CD14-positive monocyte (primary cell): ENCODE measurements around the gene COMMD1. TPM values are rescaled to one million over a fixed set of nuclear protein-coding genes. Genes with fewer than 3 reads are reported as not detected.
A peak's percentile ranks its signal among the peaks of the same experiment; 100 is the strongest.

Experiments used
- DNase-seq, 3 donors: peaks; one replicate each; pipeline ENCODE4 v3.0.0-alpha.2; 2011 to 2022
- H2AFZ ChIP-seq: 2 replicates; pipeline ENCODE4 v1.6.0; 2012; ENCODE audit warnings: mild to moderate bottlenecking, low read depth, low read length, inconsistent platforms; ENCODE audit not compliant: insufficient read depth, poor library complexity, severe bottlenecking
- H3K27ac ChIP-seq, 2 donors: 1 replicate in 1 of 2; 2 replicates in 1 of 2; pipeline ENCODE4 v1.5.1; 2012 to 2013; ENCODE audit warnings: low read length in 2 of 2, control low read depth in 1 of 2, inconsistent platforms in 1 of 2, low read depth in 1 of 2, mild to moderate bottlenecking in 1 of 2
- H3K27me3 ChIP-seq, 2 donors: one replicate each; pipeline versions ENCODE4 v1.6.0 to v1.6.1; 2011 to 2013; ENCODE audit warnings: low read length in 2 of 2; ENCODE audit not compliant: control insufficient read depth in 2 of 2, insufficient read depth in 2 of 2
- H3K36me3 ChIP-seq, 2 donors: replicated peaks in 1 of 2; 1 replicate in 1 of 2; 2 replicates in 1 of 2; pipeline versions ENCODE4 v1.5.1 to v1.6.1; 2012 to 2013; ENCODE audit warnings: low read length in 2 of 2, control low read depth in 1 of 2, inconsistent platforms in 1 of 2, mild to moderate bottlenecking in 1 of 2; ENCODE audit not compliant: insufficient read depth in 2 of 2, control insufficient read depth in 1 of 2
- H3K4me1 ChIP-seq, 2 donors: 1 replicate in 1 of 2; 2 replicates in 1 of 2; pipeline versions ENCODE4 v1.5.1 to v1.6.1; 2012 to 2013; ENCODE audit warnings: low read length in 2 of 2, control low read depth in 1 of 2, inconsistent platforms in 1 of 2, mild to moderate bottlenecking in 1 of 2, moderate library complexity in 1 of 2; ENCODE audit not compliant: insufficient read depth in 2 of 2, control insufficient read depth in 1 of 2
- H3K4me2 ChIP-seq: replicated peaks from 2 replicates; pipeline ENCODE3; 2012; ENCODE audit warnings: low read length, moderate library complexity, mild to moderate bottlenecking; ENCODE audit not compliant: poor library complexity, severe bottlenecking; ENCODE audit errors: extremely low read depth
- H3K4me3 ChIP-seq, 3 experiments: fragments of 200-600 bp in 1 of 3; sonication (generic) in 1 of 3; replicated peaks in 1 of 3; 1 replicate in 2 of 3; 2 replicates in 1 of 3; pipeline ENCODE4 v1.5.1; 2011 to 2013; ENCODE audit warnings: low read length in 3 of 3, mild to moderate bottlenecking in 3 of 3, control low read depth in 2 of 3, low read depth in 2 of 3, inconsistent platforms in 1 of 3, moderate library complexity in 1 of 3
- H3K79me2 ChIP-seq: 2 replicates; pipeline ENCODE4 v1.6.0; 2012; ENCODE audit warnings: mild to moderate bottlenecking, control low read depth, inconsistent platforms, low read length, moderate library complexity; ENCODE audit not compliant: insufficient read depth
- H3K9ac ChIP-seq: 2 replicates; pipeline ENCODE4 v1.6.0; 2017; ENCODE audit warnings: low read length, mild to moderate bottlenecking; ENCODE audit not compliant: insufficient read depth, poor library complexity, severe bottlenecking
- H3K9me3 ChIP-seq, 2 donors: replicated peaks in 1 of 2; 1 replicate in 1 of 2; 2 replicates in 1 of 2; pipeline versions ENCODE4 v1.5.1 to v1.6.1; 2012 to 2013; ENCODE audit warnings: low read length in 2 of 2, control low read depth in 1 of 2; ENCODE audit not compliant: control insufficient read depth in 1 of 2, insufficient read depth in 1 of 2
- H4K20me1 ChIP-seq: 2 replicates; pipeline ENCODE4 v1.6.0; 2012; ENCODE audit warnings: mild to moderate bottlenecking, low read length, control low read depth, moderate library complexity; ENCODE audit not compliant: insufficient read depth
- H3K27ac Mint-ChIP-seq, 7 donors: one replicate each; pipeline ENCODE4 v1.8.0; 2020; ENCODE audit warnings: mild to moderate bottlenecking in 7 of 7, mixed read lengths in 7 of 7, moderate library complexity in 6 of 7, inconsistent platforms in 2 of 7
- H3K27me3 Mint-ChIP-seq, 3 donors: one replicate each; pipeline ENCODE4 v1.8.0; 2021 to 2022; ENCODE audit warnings: low read depth in 3 of 3, mild to moderate bottlenecking in 3 of 3, mixed read lengths in 3 of 3, moderate library complexity in 3 of 3, inconsistent platforms in 1 of 3
- H3K36me3 Mint-ChIP-seq, 2 donors: one replicate each; pipeline ENCODE4 v1.8.0; 2020; ENCODE audit warnings: mixed read lengths in 2 of 2, inconsistent platforms in 1 of 2, mild to moderate bottlenecking in 1 of 2
- H3K4me1 Mint-ChIP-seq: one replicate; pipeline ENCODE4 v1.8.0; 2020; ENCODE audit warnings: mild to moderate bottlenecking, mixed read lengths
- H3K4me3 Mint-ChIP-seq, 2 donors: one replicate each; pipeline ENCODE4 v1.8.0; 2020; ENCODE audit warnings: mild to moderate bottlenecking in 2 of 2, mixed read lengths in 2 of 2, moderate library complexity in 1 of 2
- H3K9me3 Mint-ChIP-seq, 7 donors: one replicate each; pipeline ENCODE4 v1.8.0; 2020 to 2022; ENCODE audit warnings: mixed read lengths in 7 of 7, mild to moderate bottlenecking in 6 of 7, moderate library complexity in 6 of 7, inconsistent platforms in 2 of 7
- CTCF ChIP-seq: fragments of 200-600 bp; IDR thresholded peaks from one replicate; pipeline ENCODE4 v1.8.0; 2022; ENCODE audit warnings: antibody characterized with exemption, mild to moderate bottlenecking
- WGBS: methylation state at CpG from one replicate; pipeline ENCODE4 v1.1.5; 2013; ENCODE audit warnings: missing lambda C conversion rate; ENCODE audit not compliant: insufficient coverage; 5-methylcytosine and 5-hydroxymethylcytosine counted together
- intact Hi-C, 2 donors: fragments of 100-400 bp; cut with micrococcal nuclease; formaldehyde crosslinking; loops; one replicate each; pipeline versions ENCODE4 v1.15.0 to v1.15.1; 2023
- polyA plus RNA-seq, 3 donors: library from polyadenylated mRNA; depleted of rRNA in 1 of 3; unstranded in 2 of 3; stranded (reverse) in 1 of 3; fragments of 300-500 nt in 2 of 3; fragments of >200 nt in 1 of 3; fragmentation: Illumina TruSeq in 2 of 3; gene quantifications; 1 replicate in 2 of 3; 2 replicates in 1 of 3; pipeline ENCODE4 v1.2.3, GENCODE V29; 2012 to 2021

COMMD1 gene
- polyA plus RNA-seq, 3 donors, result 25.2 to 82.1 (median 70.7) TPM

GRCh38 chr2:61995515-61995914, 90.0 kb downstream of the COMMD1 start:
- Mint-ChIP-seq H3K9me3 (no peaks in the 10 kb centered on the region), H3K27ac (no peak overlapping the region), H3K27me3 (peaks cover 0 to 2% (median under 1%) of the 10 kb centered on the region in 3 donors), H3K36me3 (no peaks in the 10 kb centered on the region), H3K4me1 (peaks cover 16% of the 10 kb centered on the region), H3K4me3 (no peak overlapping the region)
- Histone ChIP-seq H3K27ac (no peak overlapping the region), H3K4me3 (no peak overlapping the region), H2AFZ (no peak overlapping the region), H3K36me3 (no peaks in the 10 kb centered on the region), H3K4me2 (no peak overlapping the region), H3K27me3 (no peaks in the 10 kb centered on the region), H3K4me1 (peaks cover 0 to 11% of the 10 kb centered on the region in 2 donors), H3K79me2 (no peaks in the 10 kb centered on the region), H4K20me1 (no peaks in the 10 kb centered on the region), H3K9me3 (no peaks in the 10 kb centered on the region), H3K9ac (no peak overlapping the region)
- no peak for DNase-seq
- no peak for TF ChIP-seq CTCF
- intact Hi-C loops, result no loop called here
- 17% methylated on average over 1 of the region's 2 CpGs for WGBS

GRCh38 chr2:61998426-61998825, 93.0 kb downstream of the COMMD1 start:
- WGBS, result 93% methylated on average over 6 of the region's 8 CpGs
- Histone ChIP-seq H2AFZ (no peak overlapping the region), H3K27me3 (no peaks in the 10 kb centered on the region), H3K36me3 (peaks cover 0 to 9% of the 10 kb centered on the region in 2 donors), H3K4me3 (no peak overlapping the region), H3K79me2 (no peaks in the 10 kb centered on the region), H3K9ac (no peak overlapping the region), H4K20me1 (no peaks in the 10 kb centered on the region), H3K9me3 (no peaks in the 10 kb centered on the region), H3K4me2 (no peak overlapping the region), H3K4me1 (peaks cover 0 to 11% of the 10 kb centered on the region in 2 donors), H3K27ac (no peak overlapping the region)
- no peak for DNase-seq
- Mint-ChIP-seq H3K4me1 (peaks cover 16% of the 10 kb centered on the region), H3K27me3 (peaks cover 0 to 2% (median 2%) of the 10 kb centered on the region in 3 donors), H3K9me3 (no peaks in the 10 kb centered on the region), H3K27ac (peak overlapping the region in 1 of 7 donors; percentile 50), H3K4me3 (no peak overlapping the region), H3K36me3 (peaks cover 7 to 10% of the 10 kb centered on the region in 2 donors)
- TF ChIP-seq CTCF, result no peak
- intact Hi-C loops, result no loop called here
